HepG2 (cell line): ENCODE measurements around the gene C1orf198. TPM values are rescaled to one million over a fixed set of nuclear protein-coding genes. Genes with fewer than 3 reads are reported as not detected.
A peak's percentile ranks its signal among the peaks of the same experiment; 100 is the strongest.

Source experiments
- EEA1 ChIP-seq: sonication (generic); formaldehyde crosslinking; IDR thresholded peaks from 2 replicates; pipeline ENCODE4 v1.5.1; 2020; ENCODE audit warnings: mild to moderate bottlenecking, missing genetic modification reagents, borderline replicate concordance
- GABPB1 ChIP-seq: IDR thresholded peaks from 2 replicates; pipeline ENCODE4 v1.6.1; 2016; ENCODE audit warnings: mild to moderate bottlenecking, missing genetic modification reagents, moderate library complexity, missing compliant biosample characterization
- HNRNPK ChIP-seq: fragments of 200-400 bp; formaldehyde crosslinking; IDR thresholded peaks from 2 replicates; pipeline ENCODE4 v1.6.1; 2018; ENCODE audit warnings: low read length, low read depth, moderate library complexity, mild to moderate bottlenecking; ENCODE audit not compliant: poor library complexity, severe bottlenecking
- MAX ChIP-seq: IDR thresholded peaks from 2 replicates; pipeline ENCODE4 v1.6.1; 2012; ENCODE audit warnings: inconsistent platforms
- MTA1 ChIP-seq: sonication (generic); formaldehyde crosslinking; IDR thresholded peaks from 2 replicates; pipeline ENCODE4 v1.4.0; 2020; ENCODE audit warnings: missing genetic modification reagents, mild to moderate bottlenecking, borderline replicate concordance
- PHF8 ChIP-seq: sonication (generic); formaldehyde crosslinking; IDR thresholded peaks from 2 replicates; pipeline ENCODE4 v1.5.0; 2020; ENCODE audit warnings: missing genetic modification reagents
- POLR2AphosphoS5 ChIP-seq: IDR thresholded peaks from 2 replicates; pipeline ENCODE4 v1.6.1; 2012; ENCODE audit warnings: low read depth, low read length
- RAD21 ChIP-seq: fragments of 450-650 bp; formaldehyde crosslinking; IDR thresholded peaks from 2 replicates; pipeline ENCODE4 v1.5.0; 2020; ENCODE audit warnings: mild to moderate bottlenecking
- SUZ12 ChIP-seq: fragments of 150-350 bp; IDR thresholded peaks from 2 replicates; pipeline ENCODE4 v1.6.1; 2014; ENCODE audit warnings: low read depth, low read length
- TGIF2 ChIP-seq: IDR thresholded peaks from 2 replicates; pipeline ENCODE4 v1.6.1; 2016; ENCODE audit warnings: control low read depth, missing compliant biosample characterization
- ZNF367 ChIP-seq: sonication (generic); formaldehyde crosslinking; IDR thresholded peaks from 2 replicates; pipeline ENCODE4 v1.4.0; 2020; ENCODE audit warnings: missing genetic modification reagents, borderline replicate concordance
- ZNF446 ChIP-seq: sonication (generic); formaldehyde crosslinking; IDR thresholded peaks from 2 replicates; pipeline ENCODE4 v1.5.0; 2020; ENCODE audit warnings: mild to moderate bottlenecking, missing genetic modification reagents
- ZNF451 ChIP-seq: sonication (generic); formaldehyde crosslinking; IDR thresholded peaks from 2 replicates; pipeline ENCODE4 v1.5.0; 2020; ENCODE audit warnings: mild to moderate bottlenecking, missing genetic modification reagents
- ZNF484 ChIP-seq: sonication (generic); formaldehyde crosslinking; IDR thresholded peaks from 2 replicates; pipeline ENCODE4 v1.5.1; 2020; ENCODE audit warnings: mild to moderate bottlenecking, low read depth, missing genetic modification reagents, borderline replicate concordance
- ZNF704 ChIP-seq: sonication (generic); formaldehyde crosslinking; IDR thresholded peaks from 2 replicates; pipeline ENCODE4 v1.8.1; 2023; ENCODE audit warnings: mild to moderate bottlenecking, inconsistent platforms, moderate library complexity, missing genetic modification reagents, borderline replicate concordance
- ZNF709 ChIP-seq: sonication (generic); formaldehyde crosslinking; IDR thresholded peaks from 2 replicates; pipeline ENCODE4 v1.5.0; 2020; ENCODE audit warnings: mild to moderate bottlenecking, missing genetic modification reagents
- ZNF768 ChIP-seq: sonication (generic); formaldehyde crosslinking; IDR thresholded peaks from 2 replicates; pipeline ENCODE4 v1.4.0; 2020; ENCODE audit warnings: missing genetic modification reagents
- ZNF777 ChIP-seq: sonication (generic); formaldehyde crosslinking; IDR thresholded peaks from 2 replicates; pipeline ENCODE4 v1.4.0; 2020; ENCODE audit warnings: missing genetic modification reagents
- ZSCAN12 ChIP-seq: sonication (generic); formaldehyde crosslinking; IDR thresholded peaks from 2 replicates; pipeline ENCODE4 v1.9.0; 2021; ENCODE audit warnings: mild to moderate bottlenecking, missing genetic modification reagents
- polyA plus RNA-seq, 8 experiments: library from polyadenylated mRNA; depleted of rRNA in 3 of 8; stranded (reverse) in 7 of 8; unstranded in 1 of 8; fragments of >200 nt; fragmentation: Illumina TruSeq in 4 of 8; extraction: Trizol in 4 of 8; gene quantifications; 2 replicates each; pipeline versions ENCODE4 v1.2.1 to v1.2.3, GENCODE V29; 2011 to 2016; ENCODE audit warnings: low read depth in 4 of 8, missing spikeins in 1 of 8, mixed read lengths in 1 of 8; ENCODE audit not compliant: insufficient read depth in 1 of 8
- total RNA-seq, 5 experiments: library from RNA; depleted of rRNA; stranded (reverse); fragments of >200 nt; fragmentation: Illumina TruSeq; extraction: Trizol; gene quantifications; 2 replicates each; pipeline ENCODE4 v1.2.3, GENCODE V29; 2016; ENCODE audit warnings: low read depth in 1 of 5
- TF ChIP-seq, protein P1 (sequence below), 2 experiments: sonication (generic) in 1 of 2; formaldehyde crosslinking in 1 of 2; IDR thresholded peaks; 2 replicates each; pipeline versions ENCODE4 v1.4.0 to v1.6.1; 2018 to 2020; ENCODE audit warnings: missing genetic modification reagents in 2 of 2, borderline replicate concordance in 1 of 2, low read depth in 1 of 2, mild to moderate bottlenecking in 1 of 2, missing biosample characterization in 1 of 2
- TF ChIP-seq, protein P2 (sequence below): sonication (generic); formaldehyde crosslinking; IDR thresholded peaks from 2 replicates; pipeline ENCODE4 v1.4.0; 2020; ENCODE audit warnings: missing genetic modification reagents
- TF ChIP-seq, protein P3 (sequence below): sonication (generic); formaldehyde crosslinking; IDR thresholded peaks from 2 replicates; pipeline ENCODE4 v1.9.0; 2022; ENCODE audit warnings: missing genetic modification reagents, mild to moderate bottlenecking, borderline replicate concordance

The C1orf198 gene
- total and polyA plus RNA-seq, 2 of the 13 experiments (the other 11 are each of a cell fraction or from before 2014, with no cell fraction given): 12.7 to 13.4 TPM

GRCh38 chr1:230867903-230868735 lies at the start of gene C1orf198 (continued):
- TF ChIP-seq ZNF704 (CRISPR knock-in tag) (0 out of 2 replicates have a peak, but pooled peaks have one; percentile 13), ZNF709 (CRISPR knock-in tag) (0 out of 2 replicates have a peak, but pooled peaks have one; percentile 36), MTA1 (peak; percentile 17; the same call in 1 of the 2 replicates), EEA1 (peak; percentile 76; the same call in 1 of the 2 replicates), ZNF367 (CRISPR knock-in tag) (peak; percentile 39; the same call in 1 of the 2 replicates), ZNF484 (CRISPR knock-in tag) (no peak), HNRNPK (peak; percentile 29), ZNF451 (CRISPR knock-in tag) (no peak), ZNF777 (peak; percentile 23; the same call in 1 of the 2 replicates), MAX (peak; percentile 14; the same call in 1 of the 2 replicates), ZSCAN12 (peak; percentile 40; the same call in 1 of the 2 replicates), ZNF768 (CRISPR knock-in tag) (peak; percentile 30; the same call in 1 of the 2 replicates), POLR2AphosphoS5 (peak; percentile 62), SUZ12 (no peak), ZNF446 (CRISPR knock-in tag) (peak; percentile 44; the same call in 1 of the 2 replicates), TGIF2 (CRISPR knock-in tag) (no peak), RAD21 (CRISPR knock-in tag) (peak; percentile 38; the same call in 1 of the 2 replicates), GABPB1 (CRISPR knock-in tag) (peak; percentile 35; the same call in 1 of the 2 replicates), PHF8 (CRISPR knock-in tag) (peak; percentile 70)
- TF ChIP-seq, protein P1, sequence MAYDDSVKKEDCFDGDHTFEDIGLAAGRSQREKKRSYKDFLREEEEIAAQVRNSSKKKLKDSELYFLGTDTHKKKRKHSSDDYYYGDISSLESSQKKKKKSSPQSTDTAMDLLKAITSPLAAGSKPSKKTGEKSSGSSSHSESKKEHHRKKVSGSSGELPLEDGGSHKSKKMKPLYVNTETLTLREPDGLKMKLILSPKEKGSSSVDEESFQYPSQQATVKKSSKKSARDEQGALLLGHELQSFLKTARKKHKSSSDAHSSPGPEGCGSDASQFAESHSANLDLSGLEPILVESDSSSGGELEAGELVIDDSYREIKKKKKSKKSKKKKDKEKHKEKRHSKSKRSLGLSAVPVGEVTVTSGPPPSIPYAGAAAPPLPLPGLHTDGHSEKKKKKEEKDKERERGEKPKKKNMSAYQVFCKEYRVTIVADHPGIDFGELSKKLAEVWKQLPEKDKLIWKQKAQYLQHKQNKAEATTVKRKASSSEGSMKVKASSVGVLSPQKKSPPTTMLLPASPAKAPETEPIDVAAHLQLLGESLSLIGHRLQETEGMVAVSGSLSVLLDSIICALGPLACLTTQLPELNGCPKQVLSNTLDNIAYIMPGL (CRISPR knock-in tag; IDR thresholded peaks at IDR 0.05; ENCODE audit: borderline replicate concordance in 1 of 2, low read depth in 1 of 2): peak; percentile 5 to 44; a peak in 1 of 4 replicates
- TF ChIP-seq, protein P2, sequence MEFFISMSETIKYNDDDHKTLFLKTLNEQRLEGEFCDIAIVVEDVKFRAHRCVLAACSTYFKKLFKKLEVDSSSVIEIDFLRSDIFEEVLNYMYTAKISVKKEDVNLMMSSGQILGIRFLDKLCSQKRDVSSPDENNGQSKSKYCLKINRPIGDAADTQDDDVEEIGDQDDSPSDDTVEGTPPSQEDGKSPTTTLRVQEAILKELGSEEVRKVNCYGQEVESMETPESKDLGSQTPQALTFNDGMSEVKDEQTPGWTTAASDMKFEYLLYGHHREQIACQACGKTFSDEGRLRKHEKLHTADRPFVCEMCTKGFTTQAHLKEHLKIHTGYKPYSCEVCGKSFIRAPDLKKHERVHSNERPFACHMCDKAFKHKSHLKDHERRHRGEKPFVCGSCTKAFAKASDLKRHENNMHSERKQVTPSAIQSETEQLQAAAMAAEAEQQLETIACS: peak; percentile 12; the same call in 1 of the 2 replicates
- TF ChIP-seq, protein P3, sequence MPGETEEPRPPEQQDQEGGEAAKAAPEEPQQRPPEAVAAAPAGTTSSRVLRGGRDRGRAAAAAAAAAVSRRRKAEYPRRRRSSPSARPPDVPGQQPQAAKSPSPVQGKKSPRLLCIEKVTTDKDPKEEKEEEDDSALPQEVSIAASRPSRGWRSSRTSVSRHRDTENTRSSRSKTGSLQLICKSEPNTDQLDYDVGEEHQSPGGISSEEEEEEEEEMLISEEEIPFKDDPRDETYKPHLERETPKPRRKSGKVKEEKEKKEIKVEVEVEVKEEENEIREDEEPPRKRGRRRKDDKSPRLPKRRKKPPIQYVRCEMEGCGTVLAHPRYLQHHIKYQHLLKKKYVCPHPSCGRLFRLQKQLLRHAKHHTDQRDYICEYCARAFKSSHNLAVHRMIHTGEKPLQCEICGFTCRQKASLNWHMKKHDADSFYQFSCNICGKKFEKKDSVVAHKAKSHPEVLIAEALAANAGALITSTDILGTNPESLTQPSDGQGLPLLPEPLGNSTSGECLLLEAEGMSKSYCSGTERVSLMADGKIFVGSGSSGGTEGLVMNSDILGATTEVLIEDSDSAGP (CRISPR knock-in tag): peak; percentile 43; the same call in 1 of the 2 replicates
